ENCODE data around the gene MT1H.
A peak's percentile ranks its signal among the peaks of the same experiment; 100 is the strongest.
"Not testable (repeated sequence)": the region's sequence is repeated elsewhere in the genome, so short reads cannot be mapped to it uniquely, and the experiment has no call there.

The MT1H gene

GRCh38 chr16:56684926-56685590, 15.4 kb downstream of the MT1H start:
- no peak for DNase-seq

DNA sequence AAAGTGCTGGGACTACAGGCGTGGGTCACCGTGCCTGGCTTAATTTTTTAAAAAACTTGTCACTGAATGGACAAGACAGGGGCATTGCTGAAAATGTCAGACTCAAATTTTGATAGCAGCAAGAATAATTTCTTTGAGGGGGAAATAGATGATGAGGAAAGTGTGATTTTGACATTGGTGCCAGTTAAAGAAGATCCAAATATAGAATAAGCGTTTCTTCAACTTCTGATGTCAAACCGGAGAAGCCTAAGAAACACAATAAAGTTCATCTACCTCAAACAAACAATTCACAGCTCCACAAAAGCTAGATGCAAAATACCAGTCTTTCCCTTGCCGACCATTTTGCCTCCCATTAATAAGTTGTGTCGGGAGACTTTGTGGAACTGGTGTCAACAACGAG, 17.1 kb downstream of the MT1H start:
- no peak for DNase-seq

DNA sequence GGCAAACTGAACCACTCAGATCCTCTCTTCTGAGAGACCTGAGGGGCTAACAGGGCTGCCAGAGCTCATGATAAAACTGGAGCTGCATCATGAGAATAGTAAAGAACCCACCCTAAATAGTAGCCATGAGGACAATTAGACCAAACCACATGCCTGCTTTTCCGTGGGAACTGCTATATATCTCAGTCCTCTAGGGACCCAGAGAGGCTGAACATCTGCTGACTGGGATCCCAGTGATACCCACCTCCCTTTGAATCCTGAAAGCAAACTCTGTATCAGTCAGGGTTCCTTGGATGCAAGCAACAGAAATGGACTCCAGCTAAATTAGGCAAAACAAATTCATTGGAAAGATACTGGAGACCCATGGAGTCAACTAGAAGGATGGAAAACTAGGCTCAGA, 19.1 kb downstream of the MT1H start:
- DNase-seq, result no peak

- no peak for DNase-seq
Measured at GRCh38 chr16:56689171-56689570, 19.6 kb downstream of the MT1H start.

GRCh38 chr16:56690420-56691122, 21.0 kb downstream of the MT1H start:
- no peak for DNase-seq

DNA sequence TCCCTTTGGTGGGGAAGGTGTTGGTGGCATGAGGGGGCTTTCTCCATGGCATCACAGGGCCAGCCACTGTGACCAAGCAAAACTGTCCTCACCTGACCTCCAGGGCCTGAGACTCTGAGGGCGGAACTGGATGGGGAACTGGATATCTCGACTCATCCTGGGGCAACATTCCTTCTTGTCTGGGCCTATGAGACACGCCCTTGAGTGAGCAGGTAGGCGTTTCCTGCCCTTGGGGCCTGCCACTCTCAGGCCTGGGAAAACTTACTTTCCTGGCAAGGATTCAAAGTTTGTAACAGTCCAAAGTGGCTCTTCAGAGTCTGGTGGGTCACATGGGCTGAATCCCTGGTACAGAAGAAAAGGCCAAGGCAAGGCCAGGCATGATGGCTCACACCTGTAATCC, 22.3 kb downstream of the MT1H start:
- no peak for DNase-seq

- DNase-seq, result no peak
Measured at GRCh38 chr16:56695246-56695645, 25.6 kb downstream of the MT1H start.

- DNase-seq, result no peak
Measured at GRCh38 chr16:56697456-56698155, 28.0 kb downstream of the MT1H start.

DNA sequence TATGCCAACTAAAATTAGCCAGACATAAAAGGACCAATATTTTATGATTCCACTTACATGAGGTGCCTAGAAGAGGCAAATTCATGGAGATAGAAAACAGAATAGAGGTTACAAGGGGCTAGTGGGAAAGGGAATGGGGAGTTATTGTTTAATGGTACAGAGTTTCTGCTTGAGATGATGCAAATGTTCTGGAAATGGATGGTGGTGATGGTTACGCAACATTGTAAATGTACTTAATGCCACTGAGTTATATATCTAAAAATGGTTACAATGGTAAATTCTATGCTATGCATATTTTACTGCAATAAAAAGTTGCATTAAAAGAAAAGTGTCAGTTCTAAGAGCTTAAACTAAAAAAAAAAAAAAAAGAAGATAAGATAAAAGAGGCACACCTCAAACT, 30.6 kb downstream of the MT1H start:
- no peak for DNase-seq

DNA sequence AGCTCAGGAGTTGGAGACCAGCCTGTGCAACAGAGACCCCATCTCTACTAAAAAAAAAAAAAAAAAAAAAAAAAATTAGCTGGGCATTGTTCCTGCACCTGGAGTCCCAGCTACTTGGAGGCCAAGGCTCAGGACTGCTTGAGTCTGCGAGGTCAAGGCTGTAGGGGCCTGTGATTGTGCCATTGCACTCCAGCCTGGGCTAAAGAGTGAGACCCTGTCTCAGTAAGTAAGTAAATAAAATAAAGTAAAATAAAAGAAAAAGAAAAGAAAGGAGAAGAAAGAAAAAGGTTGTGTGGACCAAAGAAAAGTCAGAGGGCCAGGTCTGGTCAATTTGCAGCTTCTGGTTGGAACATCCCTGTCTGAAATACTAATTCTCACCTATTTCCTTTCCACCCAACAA, 31.0 kb downstream of the MT1H start:
- DNase-seq, result no peak

DNA sequence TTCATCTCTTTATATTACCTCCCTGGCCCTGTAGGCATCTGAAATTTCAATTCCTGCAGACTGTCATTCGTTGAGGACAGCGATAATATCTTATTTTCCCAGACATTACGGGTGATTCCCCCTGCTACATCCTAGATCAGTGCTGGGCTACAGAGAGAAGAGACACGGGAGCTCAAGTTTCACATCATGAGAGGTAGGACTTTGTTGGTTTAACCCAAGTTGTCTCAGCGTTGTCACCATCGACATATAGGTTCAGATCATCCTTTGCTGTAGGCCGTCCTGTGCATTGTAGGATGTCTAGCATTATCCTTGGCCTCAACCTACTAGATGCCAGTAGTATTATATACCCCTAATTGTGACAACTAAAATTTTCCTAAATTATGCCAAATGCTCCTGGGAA, 31.9 kb downstream of the MT1H start:
- DNase-seq, result no peak

DNA sequence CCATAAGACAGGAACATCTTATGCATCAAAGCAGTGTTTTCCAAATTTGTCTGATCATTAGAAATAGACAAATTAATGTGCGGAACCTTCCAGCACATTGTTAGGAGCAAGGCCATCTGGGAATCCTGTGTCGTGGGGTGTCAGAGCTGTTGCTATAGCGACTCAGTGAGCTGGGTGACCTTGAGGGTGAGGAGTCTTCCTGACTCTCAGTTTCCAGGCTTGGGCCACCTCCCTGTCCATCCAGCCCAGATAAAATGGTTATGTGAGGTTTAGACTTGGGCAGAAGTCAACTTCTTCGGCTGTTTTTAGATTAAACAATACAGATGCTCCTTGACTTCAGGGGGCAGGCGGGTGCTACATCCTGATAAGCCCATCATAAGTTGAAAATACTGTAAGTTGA, 33.2 kb downstream of the MT1H start:
- DNase-seq, result no peak

GRCh38 chr16:56708525-56709442, 39.2 kb downstream of the MT1H start:
- DNase-seq, result peak; percentile 68

DNA sequence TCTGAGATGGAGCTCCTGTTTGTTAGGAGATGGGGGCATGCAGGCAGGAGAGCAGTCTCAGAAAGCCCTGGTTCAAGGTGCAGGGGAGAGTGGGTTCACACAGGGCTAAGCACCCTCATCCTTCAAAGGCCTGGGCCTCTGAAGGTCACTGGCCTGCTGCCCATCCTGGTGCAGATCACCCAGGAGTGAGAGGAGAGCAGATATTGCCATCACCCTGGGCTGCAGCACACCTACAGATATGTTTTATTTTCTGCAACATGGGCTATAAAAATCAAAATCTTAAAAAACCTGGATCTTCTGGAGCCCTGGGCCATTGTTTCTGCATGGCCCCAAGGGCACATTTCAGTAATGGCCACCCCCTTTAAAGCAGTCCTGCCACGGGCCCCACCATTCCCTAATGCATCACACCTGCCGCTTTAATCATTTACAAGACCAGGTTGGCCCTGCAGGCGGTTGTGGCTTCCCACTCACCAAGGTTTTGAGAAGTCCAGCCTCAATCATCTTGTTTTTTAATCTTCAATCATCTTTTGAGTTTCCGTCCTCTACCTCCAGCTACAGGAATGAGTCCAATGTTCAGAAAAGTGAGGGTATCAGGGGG, 39.9 kb downstream of the MT1H start:
- DNase-seq, result no peak

DNA sequence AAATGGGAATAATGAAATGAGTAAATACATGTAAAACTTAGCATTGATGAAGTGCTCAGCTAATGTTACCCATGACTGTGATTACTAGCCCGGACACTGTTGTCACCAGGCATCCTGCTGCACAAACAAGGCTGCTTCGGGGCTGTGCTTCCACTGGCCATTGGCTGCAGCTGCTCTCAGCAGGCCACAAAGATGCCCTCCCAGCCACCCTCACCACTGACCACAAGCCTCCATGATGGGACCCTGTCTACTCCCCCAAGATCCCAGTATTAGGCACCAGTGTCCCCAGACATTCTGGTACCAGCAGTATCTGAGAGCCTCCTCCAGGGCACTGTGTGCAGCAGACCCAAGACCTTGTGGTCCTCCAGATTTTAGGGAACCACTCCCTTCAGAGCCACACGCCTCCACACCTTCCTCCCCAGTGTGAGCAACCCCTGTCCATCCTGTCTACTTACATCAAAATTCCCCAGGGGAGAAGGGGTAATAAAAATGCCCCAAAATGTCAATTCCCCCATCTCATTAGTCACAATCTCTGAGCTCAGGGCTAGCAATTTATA, 40.6 kb downstream of the MT1H start:
- no peak for DNase-seq

GRCh38 chr16:56711862-56712261, 42.2 kb downstream of the MT1H start:
- DNase-seq, result no peak

- no peak for DNase-seq
Measured at GRCh38 chr16:56713794-56714193, 44.2 kb downstream of the MT1H start.

GRCh38 chr16:56715126-56715525, 45.5 kb downstream of the MT1H start:
- no peak for DNase-seq

- no peak for DNase-seq
Measured at GRCh38 chr16:56716761-56717160, 47.1 kb downstream of the MT1H start.

GRCh38 chr16:56717532-56717931, 47.9 kb downstream of the MT1H start:
- not testable (repeated sequence) for DNase-seq
